Measurements from ENCODE around the gene ALK.

The ALK gene

DNA sequence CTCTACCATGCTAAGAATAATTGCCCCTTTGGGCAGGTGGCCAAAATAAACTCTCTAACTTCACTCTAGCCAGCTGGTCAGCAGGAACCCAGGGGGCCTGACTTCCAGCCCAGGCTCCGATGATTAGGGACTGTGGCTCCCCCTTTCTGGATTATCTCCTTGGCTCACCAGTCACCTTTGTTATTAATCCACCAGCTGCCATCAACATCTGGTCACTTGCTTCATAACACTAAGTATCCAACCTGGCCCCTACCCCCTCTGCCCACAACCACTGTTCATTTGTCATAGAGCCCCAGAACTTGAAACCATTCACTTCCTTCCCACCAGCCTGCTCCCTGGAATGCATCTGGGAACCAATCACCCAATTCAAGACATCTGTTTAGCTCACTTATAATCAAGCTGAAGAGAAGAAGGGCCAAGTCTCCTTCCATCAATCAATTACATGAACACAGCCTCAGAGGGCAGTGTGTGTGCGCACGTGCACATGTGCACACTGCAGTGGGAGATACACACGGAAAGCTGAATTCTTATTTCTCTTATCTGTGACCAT is 215.1 kb downstream of the ALK start:
- DNase-seq (ENCODE audit: low spot score) = no peak

- no peak for DNase-seq (ENCODE audit: low spot score)
Observed at GRCh38 chr2:29705616-29706015, 215.8 kb downstream of the ALK start.

DNA sequence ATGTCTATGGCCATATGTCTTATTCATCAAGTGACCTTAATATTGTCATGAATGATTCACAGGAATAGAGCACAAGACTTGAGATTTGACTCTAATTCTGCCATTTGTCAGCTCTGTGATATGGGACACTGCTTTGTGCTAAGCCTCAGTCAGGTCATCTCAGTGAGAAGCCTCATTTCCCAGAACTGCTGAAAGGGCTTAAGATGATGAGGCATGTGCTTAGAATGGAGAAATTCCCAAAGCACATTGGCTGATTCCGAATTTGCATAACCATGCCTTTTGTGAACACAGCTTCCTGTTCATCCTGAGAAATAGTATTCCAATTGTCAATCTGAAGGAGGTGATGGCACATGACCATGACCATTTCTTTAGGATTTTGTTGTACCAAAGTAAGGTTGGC is 218.1 kb downstream of the ALK start:
- no peak for DNase-seq (ENCODE audit: low spot score)

DNA sequence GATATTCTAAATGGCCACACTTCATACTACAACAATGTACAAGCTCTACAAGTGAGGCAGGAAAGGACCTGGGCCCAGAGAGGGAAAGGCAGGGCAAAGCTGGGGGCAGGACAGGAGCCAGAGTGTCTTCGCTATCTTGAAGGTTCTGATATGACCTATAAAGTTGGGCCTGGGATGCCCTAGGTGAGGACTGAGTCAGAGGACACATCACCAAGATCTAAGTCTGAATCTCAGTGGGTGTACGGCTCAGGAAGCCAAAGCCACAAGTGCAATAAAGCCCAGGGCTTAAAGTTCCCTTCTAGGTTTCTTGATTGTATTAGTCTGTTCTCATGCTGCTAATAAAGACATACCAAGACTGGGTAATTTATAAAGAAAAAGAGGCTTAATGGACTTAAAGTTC is 219.1 kb downstream of the ALK start:
- no peak for DNase-seq (ENCODE audit: low spot score)

DNA sequence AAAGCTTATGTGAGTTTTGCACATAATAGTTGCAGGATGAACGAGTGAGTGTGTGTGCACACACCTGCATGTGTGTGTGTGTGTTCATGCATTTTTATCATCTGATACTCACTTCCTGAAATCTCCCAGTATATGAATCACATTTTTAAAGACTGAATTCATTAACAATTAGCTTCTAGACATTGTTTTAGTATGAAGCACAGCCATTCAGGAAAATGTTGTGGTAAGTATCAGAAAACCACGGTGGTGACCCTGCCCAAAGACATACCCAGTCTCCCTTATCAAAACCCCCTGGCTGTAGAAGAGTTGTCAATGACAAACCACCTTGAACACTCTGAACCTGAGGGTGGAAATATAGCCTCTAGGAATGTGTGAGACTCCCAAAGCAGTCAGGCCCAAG is 220.8 kb downstream of the ALK start:
- peak; percentile 7 for DNase-seq (ENCODE audit: low spot score)

DNA sequence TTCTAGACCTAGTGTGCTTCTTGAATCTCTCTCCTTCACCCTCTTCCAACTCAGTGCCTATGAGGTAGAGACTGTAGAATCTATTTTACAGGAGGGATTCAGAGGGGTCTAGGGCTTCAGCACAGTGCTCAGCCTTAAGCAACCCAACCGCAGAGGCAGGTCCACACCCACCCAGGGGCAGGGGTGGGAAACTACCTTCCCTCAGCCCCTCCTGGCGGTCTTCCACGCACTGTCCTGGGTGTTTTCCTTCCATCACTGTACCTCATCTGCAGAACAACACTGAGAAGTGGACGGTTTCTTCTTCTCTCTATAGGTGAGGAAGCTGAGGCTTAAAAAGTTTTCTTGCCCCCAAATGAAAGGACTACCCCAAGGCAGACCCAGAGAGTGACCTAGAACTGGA is 222.3 kb downstream of the ALK start:
- DNase-seq (ENCODE audit: low spot score) = no peak

DNA sequence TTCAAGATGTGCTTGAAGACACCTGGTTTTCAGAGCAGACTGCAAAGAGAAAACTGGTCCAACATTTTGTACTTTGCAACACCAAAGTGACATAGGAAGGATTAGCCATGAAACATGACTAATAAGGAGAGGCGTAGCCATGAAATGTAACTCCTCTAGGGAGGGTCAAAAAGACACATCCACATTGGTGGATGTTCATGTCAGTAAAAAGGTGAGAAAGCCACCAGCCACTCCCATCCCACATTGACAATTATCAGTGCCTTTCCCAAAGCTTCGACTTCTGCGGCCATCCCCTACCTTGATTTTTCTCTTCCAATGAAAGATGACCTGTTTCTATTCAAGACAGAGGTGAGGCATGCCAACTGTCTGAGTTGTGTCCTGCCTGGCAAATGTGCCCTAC is 223.2 kb downstream of the ALK start:
- peak; percentile 8 for DNase-seq (ENCODE audit: low spot score)

- no peak for DNase-seq (ENCODE audit: low spot score)
Observed at GRCh38 chr2:29697715-29698114, 223.7 kb downstream of the ALK start.

GRCh38 chr2:29697181-29697580 is 224.2 kb downstream of the ALK start:
- no peak for DNase-seq (ENCODE audit: low spot score)

DNA sequence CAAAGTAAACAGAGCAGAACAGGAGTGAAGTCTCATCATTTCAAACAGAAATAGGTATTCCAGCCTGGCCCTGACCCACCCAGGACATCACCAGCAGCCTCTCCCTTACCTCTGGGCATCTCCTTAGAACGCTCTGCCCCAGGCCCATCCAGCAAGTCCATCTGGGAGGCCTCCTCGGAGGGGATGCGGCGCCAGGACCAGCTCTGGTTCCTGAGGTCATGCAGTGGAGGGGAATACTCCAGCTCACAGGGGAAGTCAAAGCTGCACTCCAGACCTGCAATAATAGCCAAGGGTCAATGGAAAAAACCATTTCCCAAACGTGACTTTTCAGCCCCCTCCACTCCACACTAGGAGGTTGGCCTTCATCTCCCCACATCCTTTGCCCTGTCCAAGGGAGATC is 226.6 kb downstream of the ALK start:
- no peak for DNase-seq (ENCODE audit: low spot score)

- no peak for DNase-seq (ENCODE audit: low spot score)
Observed at GRCh38 chr2:29691391-29691950, 229.9 kb downstream of the ALK start.

- no peak for DNase-seq (ENCODE audit: low spot score)
Observed at GRCh38 chr2:29689666-29690065, 231.7 kb downstream of the ALK start.

DNA sequence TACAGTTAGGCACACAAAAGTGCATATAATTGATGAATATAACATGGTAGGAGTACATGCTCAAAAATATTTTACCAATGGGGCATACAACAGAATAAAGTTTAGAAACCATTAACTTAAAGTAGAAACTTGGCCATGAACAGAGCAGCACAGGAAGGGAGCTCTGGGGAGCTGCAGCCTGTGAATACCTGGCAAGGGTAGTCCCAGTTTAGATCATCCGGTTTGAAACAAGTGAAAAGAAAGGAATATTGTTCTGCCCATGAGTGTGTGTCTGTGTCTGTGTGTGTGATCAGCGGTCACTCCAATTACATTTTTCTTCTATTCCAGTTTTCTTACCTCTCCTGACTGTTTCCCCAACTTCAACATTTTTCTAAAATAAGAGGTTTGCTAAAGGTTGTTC is 233.0 kb downstream of the ALK start:
- DNase-seq (ENCODE audit: low spot score) = no peak

DNA sequence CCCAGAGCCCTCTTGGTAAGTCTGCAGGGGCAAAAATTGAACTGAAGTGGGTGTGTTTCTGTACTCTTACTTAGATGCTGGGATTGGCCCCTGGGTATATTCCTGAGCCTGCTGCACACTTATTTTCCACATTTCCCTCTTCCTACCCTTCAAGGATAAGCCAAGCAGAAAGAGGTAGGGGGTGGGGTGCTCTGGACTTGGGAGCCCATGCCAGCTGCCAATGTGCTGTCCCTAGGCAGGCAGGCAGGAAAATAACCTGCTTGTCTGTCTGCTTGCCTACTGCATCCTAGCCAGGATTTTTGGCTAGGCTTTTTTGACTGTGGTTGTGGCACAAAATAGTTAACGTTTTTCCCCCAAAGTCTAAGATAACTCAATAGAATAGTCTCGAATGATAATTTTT is 234.3 kb downstream of the ALK start:
- no peak for DNase-seq (ENCODE audit: low spot score)

DNA sequence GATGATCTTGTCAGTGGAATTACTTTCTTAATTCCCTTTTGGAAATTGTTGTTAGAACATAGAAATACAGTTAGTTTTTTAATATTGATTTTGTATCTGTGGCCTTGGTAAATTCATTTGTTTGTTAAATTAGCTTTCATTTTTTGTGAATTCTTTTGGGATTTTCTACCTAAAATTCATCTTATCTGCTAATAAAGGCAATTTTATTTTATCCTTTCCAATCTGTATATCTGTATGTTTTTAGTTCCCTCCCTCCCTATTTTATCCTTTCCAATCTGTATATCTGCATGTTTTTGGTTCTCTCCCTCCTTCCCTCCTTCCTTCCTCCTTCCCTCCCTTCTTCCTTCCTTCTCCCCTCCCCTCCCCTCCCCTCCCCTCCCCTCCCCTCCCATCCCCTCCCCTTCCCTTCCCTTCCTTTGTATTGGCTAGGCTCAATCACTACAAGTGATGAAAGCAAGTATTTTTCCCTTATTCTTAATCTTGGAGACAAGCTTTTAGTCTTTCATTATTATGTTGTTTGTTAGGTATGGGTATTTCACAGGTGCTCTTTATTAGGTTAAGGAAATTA is 244.4 kb downstream of the ALK start:
- DNase-seq (ENCODE audit: low spot score) = no peak

GRCh38 chr2:29664578-29664977 is 256.8 kb downstream of the ALK start:
- DNase-seq (ENCODE audit: low spot score) = no peak

GRCh38 chr2:29663268-29663667 is 258.1 kb downstream of the ALK start:
- no peak for DNase-seq (ENCODE audit: low spot score)

DNA sequence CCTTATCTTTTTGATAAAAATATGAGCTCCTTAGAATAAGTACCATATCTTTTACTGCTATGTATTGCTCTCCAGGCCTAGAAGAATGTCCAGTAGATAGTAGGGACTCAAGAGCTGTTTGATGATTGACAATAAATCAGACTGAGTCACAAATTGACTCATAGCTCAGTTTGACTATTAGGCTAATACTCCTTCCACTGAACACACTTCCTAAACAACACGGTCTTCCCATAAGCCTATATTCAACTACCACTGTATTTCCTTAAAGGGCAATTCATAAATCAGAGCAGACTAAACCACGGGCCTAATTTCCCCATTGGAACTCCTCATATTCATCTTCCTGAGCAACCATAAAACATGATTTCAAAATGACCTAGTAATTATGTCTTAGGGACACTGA is 258.5 kb downstream of the ALK start:
- no peak for DNase-seq (ENCODE audit: low spot score)

- no peak for DNase-seq (ENCODE audit: low spot score)
Observed at GRCh38 chr2:29660201-29660600, 261.2 kb downstream of the ALK start.

DNA sequence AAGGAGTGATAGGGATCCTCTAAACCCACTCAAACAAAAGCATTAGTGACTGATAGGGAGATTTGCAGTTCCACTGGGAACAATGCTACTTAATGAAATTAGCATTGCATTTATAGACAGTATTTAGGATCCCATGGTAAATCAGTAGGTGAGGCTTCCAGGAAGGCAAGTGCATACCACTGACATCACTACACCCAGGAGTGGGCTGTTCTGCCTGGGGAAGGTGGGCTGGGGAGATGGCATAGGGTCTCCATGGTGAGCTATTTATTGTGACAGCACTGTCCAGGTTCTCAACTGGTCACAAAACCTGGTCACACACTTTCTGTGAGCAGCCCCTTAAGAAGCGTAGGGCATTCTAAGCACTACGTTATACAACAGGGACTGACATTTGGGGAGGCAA is 262.2 kb downstream of the ALK start:
- no peak for DNase-seq (ENCODE audit: low spot score)

- DNase-seq (ENCODE audit: low spot score) = no peak
Observed at GRCh38 chr2:29657674-29658073, 263.7 kb downstream of the ALK start.

- no peak for DNase-seq (ENCODE audit: low spot score)
Observed at GRCh38 chr2:29655391-29656086, 265.8 kb downstream of the ALK start.

GRCh38 chr2:29650631-29651097 is 270.7 kb downstream of the ALK start:
- no peak for DNase-seq (ENCODE audit: low spot score)

GRCh38 chr2:29644949-29645348 is 276.4 kb downstream of the ALK start:
- no peak for DNase-seq (ENCODE audit: low spot score)
